Lower lobe of right lung (tissue), 2 donors: Measurements from ENCODE around the gene CMIP. TPM values are rescaled to one million over a fixed set of nuclear protein-coding genes. Genes with fewer than 3 reads are reported as not detected.

Source experiments
- ATAC-seq, 2 donors: fragments of 200-7000 bp; cut with Tn5 transposase; one replicate each; pipeline ENCODE4 v1.9.1; 2020 to 2022; ENCODE audit warnings: mild to moderate bottlenecking in 2 of 2, moderate library complexity in 2 of 2
- DNase-seq: peaks from one replicate; pipeline ENCODE4 v3.0.0-alpha.2; 2020
- H3K27ac ChIP-seq: fragments of 200-600 bp; one replicate; pipeline ENCODE4 v1.8.0; 2022
- H3K27me3 ChIP-seq: fragments of 200-600 bp; one replicate; pipeline ENCODE4 v1.8.0; 2022; ENCODE audit warnings: low read depth
- H3K36me3 ChIP-seq: fragments of 200-600 bp; one replicate; pipeline ENCODE4 v1.8.0; 2022; ENCODE audit warnings: mild to moderate bottlenecking
- H3K4me1 ChIP-seq: fragments of 200-600 bp; one replicate; pipeline ENCODE4 v1.8.0; 2022
- H3K4me3 ChIP-seq: fragments of 200-600 bp; one replicate; pipeline ENCODE4 v1.8.0; 2022; ENCODE audit warnings: mild to moderate bottlenecking
- H3K9me3 ChIP-seq: fragments of 200-600 bp; one replicate; pipeline ENCODE4 v1.8.0; 2022
- intact Hi-C: fragments of 100-400 bp; cut with DNase I; formaldehyde crosslinking; loops from one replicate; pipeline ENCODE4 v1.11.0; 2022
- total RNA-seq: library from RNA; stranded (reverse); fragmentation: NEBNext Ultra II Directional; extraction: Animal tissue kit (Norgen Biotek cat#: 25700); gene quantifications from one replicate; pipeline ENCODE4 v1.2.1, GENCODE V29; 2021
- TF ChIP-seq, protein P1 (sequence below): fragments of 200-600 bp; IDR thresholded peaks from one replicate; pipeline ENCODE4 v1.8.0; 2022; ENCODE audit warnings: antibody characterized with exemption, mild to moderate bottlenecking
- donor health status: DM: no; HTN: yes; CAD: no; lungs with severe emphysema.

The CMIP gene
- total RNA-seq, 1 donor from 2014 or later, result 77.4 TPM

DNA sequence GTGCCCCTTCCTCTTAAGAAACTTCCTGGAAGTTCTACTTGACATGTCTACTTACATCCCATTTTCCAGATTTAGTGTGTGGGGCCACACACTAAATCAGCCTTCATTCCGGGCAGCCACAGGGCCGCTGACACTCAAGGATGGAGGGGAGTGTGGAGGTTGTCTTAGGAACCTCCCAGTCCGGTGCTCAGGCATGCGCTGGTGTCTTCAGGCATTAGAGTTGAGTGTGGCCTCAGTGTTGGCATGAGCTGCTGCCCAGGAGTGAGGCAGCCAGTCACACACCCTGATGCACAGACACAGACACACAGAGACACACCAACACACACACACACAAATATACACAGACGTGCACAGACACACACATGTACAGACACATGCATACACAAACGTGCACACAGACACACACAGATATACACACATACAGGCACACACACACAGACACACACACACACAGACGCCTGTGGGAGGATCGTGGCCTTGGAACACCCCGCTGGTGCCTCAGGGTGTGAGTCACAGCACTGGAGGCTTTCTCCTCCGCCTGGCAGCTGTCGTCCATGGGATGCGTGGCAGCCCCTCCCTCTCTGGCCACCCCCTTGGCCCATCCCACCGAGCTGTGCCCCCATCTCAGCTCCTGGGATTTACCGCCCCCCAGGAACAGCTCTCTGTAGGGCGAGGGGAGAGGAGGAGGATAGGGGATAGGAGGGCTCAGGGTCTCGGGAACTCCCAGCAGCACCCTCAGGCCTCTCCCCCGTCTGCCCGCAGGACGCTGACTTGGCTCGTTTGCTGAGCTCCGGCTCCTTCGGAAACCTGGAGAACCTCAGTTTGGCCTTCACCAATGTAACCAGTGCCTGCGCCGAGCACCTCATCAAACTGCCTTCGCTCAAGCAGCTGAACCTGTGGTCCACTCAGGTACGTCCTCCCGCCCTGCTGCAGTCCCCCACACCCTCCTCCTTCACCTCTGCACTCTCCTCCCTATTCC, 258.9 kb downstream of the CMIP start:
- H3K4me3 ChIP-seq, result no peak overlapping the region
- intact Hi-C loops, result no loop called here
- H3K27me3 ChIP-seq, result no peaks in the 10 kb centered on the region
- TF ChIP-seq, protein P1, sequence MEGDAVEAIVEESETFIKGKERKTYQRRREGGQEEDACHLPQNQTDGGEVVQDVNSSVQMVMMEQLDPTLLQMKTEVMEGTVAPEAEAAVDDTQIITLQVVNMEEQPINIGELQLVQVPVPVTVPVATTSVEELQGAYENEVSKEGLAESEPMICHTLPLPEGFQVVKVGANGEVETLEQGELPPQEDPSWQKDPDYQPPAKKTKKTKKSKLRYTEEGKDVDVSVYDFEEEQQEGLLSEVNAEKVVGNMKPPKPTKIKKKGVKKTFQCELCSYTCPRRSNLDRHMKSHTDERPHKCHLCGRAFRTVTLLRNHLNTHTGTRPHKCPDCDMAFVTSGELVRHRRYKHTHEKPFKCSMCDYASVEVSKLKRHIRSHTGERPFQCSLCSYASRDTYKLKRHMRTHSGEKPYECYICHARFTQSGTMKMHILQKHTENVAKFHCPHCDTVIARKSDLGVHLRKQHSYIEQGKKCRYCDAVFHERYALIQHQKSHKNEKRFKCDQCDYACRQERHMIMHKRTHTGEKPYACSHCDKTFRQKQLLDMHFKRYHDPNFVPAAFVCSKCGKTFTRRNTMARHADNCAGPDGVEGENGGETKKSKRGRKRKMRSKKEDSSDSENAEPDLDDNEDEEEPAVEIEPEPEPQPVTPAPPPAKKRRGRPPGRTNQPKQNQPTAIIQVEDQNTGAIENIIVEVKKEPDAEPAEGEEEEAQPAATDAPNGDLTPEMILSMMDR, result no peak
- no peak overlapping the region for H3K27ac ChIP-seq
- DNase-seq (peak; percentile 39), ATAC-seq (no peak)
- no peaks in the 10 kb centered on the region for H3K9me3 ChIP-seq
- H3K4me1 ChIP-seq, result peaks cover 7% of the 10 kb centered on the region
- peaks cover 82% of the 10 kb centered on the region for H3K36me3 ChIP-seq

DNA sequence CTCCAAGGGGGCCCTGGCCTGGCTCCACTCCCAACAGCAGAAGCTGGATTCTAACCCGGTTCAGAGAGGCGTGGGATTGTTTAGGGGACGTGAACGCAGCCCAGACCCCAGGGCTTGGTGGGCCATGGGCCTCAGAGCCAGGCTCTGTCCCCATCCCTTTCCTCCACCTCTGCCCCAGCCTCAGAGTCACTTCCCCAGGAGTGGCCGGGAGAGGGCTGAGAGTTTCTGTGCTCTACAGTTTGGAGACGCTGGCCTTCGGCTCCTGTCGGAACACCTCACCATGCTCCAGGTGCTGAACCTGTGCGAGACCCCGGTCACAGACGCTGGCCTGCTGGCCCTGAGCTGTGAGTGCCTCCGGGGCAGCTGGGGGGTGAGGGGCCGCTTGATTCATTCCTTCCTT, 260.7 kb downstream of the CMIP start:
- peak; percentile 32 for DNase-seq
- H3K4me3 ChIP-seq, result no peak overlapping the region
- peaks cover 7% of the 10 kb centered on the region for H3K4me1 ChIP-seq
- H3K9me3 ChIP-seq, result no peaks in the 10 kb centered on the region
- ATAC-seq, result no peak
- no peak overlapping the region for H3K27ac ChIP-seq
- TF ChIP-seq, protein P1, result no peak
- H3K27me3 ChIP-seq, result no peaks in the 10 kb centered on the region
- intact Hi-C loops, result no loop called here
- H3K36me3 ChIP-seq, result peaks cover 84% of the 10 kb centered on the region

DNA sequence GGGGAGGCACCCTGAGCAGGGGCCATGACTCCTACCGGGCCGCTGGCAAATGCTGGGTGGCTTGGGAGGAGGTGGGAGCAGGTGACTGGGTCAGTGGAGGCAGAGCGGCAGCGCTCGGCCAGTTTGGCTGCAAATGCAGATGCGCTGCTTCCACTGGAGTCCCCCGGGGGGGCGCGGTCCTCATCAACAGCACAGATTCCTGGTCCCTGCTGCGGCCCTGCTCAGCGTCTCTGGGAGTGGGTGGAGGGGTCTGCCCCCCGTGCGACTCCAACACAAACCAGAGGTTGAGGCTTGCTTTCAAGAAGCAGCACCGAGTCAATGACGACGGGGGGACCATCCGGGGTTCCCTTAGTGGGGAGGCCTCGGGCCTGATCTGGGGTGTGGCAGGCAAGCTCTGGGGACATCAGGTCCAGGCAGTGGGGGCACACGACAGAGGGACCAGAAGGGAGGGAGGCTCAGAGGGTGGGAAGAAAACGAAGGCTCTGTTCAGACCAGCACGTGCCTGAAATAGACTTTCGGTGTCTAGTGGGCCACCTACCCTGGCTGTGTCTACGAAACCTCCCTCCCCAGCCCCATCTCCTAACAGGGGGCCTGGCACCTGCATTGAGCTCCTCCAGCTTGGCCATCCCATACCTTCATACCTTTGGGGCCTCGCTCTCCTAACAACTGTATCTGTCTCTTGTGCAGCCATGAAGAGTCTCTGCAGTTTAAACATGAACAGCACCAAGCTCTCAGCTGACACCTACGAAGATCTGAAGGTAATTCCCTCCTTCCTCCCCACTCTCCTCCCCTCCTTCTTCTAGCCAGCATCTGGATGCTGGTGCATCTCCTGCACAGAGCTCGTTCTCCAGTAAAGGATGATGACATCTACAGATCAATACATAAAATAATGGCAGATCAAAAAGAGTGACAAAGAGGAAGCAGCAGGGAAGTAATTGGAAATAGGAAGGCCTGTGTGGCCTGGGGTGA, 262.0 kb downstream of the CMIP start:
- ATAC-seq (no peak), DNase-seq (peak; percentile 37)
- Histone ChIP-seq H3K27ac (no peak overlapping the region), H3K27me3 (no peaks in the 10 kb centered on the region), H3K4me1 (peaks cover 7% of the 10 kb centered on the region), H3K36me3 (peaks cover 74% of the 10 kb centered on the region), H3K4me3 (no peak overlapping the region), H3K9me3 (no peaks in the 10 kb centered on the region)
- intact Hi-C loops, result no loop called here
- TF ChIP-seq, protein P1, result no peak

DNA sequence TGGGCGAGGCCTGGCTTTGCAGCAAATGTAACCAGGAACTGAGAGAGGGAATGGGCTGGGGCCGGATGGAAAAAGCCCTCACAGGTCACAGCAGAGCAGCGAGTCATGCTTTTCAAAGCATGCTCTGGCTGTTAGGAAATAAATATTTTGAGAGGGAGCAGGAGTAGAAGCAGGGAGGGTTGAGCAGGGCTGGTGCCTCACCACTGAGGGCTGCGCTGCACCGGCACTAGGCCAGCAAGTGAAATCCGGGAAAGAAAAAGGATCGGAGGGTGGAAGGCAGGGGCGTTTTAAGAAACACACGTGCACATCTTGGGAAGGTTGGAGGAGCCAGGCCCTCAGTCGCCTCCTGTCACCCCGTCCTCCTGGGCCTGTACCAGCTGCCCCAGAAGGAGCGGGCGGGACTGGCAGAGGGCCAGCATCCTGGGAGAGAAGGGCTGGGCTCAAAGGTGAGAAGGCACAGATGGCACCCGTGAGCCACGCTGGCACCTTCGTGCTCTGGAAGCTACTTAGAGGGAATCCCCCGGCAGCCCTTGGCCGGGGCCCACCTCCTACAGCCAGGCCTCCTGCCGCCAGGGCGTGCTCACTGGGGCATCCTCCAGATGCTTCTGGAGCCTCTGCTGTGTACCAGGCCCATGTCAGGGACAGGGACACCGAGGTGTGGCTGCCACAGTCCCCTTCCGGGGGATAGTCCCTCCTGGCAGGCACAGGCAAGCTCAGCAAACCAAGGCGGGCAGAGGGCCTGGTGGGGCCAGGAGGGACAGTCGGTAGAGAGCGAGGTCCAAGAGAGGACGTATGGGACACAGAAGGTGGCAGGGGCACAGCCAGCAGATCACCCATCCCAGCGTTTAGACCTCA, 263.0 kb downstream of the CMIP start:
- Histone ChIP-seq H3K27ac (no peak overlapping the region), H3K4me1 (peaks cover 7% of the 10 kb centered on the region), H3K9me3 (no peaks in the 10 kb centered on the region), H3K36me3 (peaks cover 69% of the 10 kb centered on the region), H3K4me3 (no peak overlapping the region), H3K27me3 (no peaks in the 10 kb centered on the region)
- TF ChIP-seq, protein P1, result no peak
- intact Hi-C loops, result no loop called here
- DNase-seq (peak; percentile 49), ATAC-seq (no peak)
